B cell (primary cell): ENCODE data around the gene CD207. TPM values are rescaled to one million over a fixed set of nuclear protein-coding genes. Genes with fewer than 3 reads are reported as not detected.

Source experiments
- ATAC-seq: fragments of 200-7000 bp; cut with Tn5 transposase; one replicate; pipeline ENCODE4 v1.10.0; 2021; ENCODE audit warnings: low read depth, mild to moderate bottlenecking, moderate number of reproducible peaks, moderate library complexity
- CTCF ChIA-PET: fragments of 350-600 bp; sonication (Branson Sonifier 250); formaldehyde crosslinking; loops from one replicate; lab custom pipeline; 2021; ENCODE audit warnings: antibody characterized with exemption, inconsistent platforms; lab: Charles Lee
- POLR2A ChIA-PET: fragments of 350-600 bp; sonication (Branson Sonifier 250); formaldehyde crosslinking; loops from one replicate; lab custom pipeline; 2021; ENCODE audit warnings: antibody characterized with exemption; lab: Charles Lee
- DNase-seq: peaks from one replicate; pipeline ENCODE4 v3.0.0; 2013
- H2AFZ ChIP-seq: 2 replicates; pipeline ENCODE4 v1.6.1; 2012; ENCODE audit warnings: mild to moderate bottlenecking, low read depth, low read length; ENCODE audit not compliant: insufficient read depth, poor library complexity, severe bottlenecking
- H3K27ac ChIP-seq, 2 donors: 1 replicate in 1 of 2; 2 replicates in 1 of 2; pipeline ENCODE4 v1.5.1; 2012 to 2013; ENCODE audit warnings: low read length in 2 of 2, mild to moderate bottlenecking in 2 of 2, moderate library complexity in 1 of 2
- H3K27me3 ChIP-seq, 4 experiments: fragments of 200-600 bp in 1 of 4; sonication (generic) in 1 of 4; replicated peaks in 1 of 4; 1 replicate in 2 of 4; 2 replicates in 2 of 4; pipeline versions ENCODE4 v1.6.1 to v1.7.0; 2013 to 2016; ENCODE audit warnings: low read length in 3 of 4, mild to moderate bottlenecking in 2 of 4, mixed read lengths in 1 of 4, moderate library complexity in 1 of 4; ENCODE audit not compliant: insufficient read depth in 4 of 4, control insufficient read depth in 3 of 4; ENCODE audit errors: control extremely low read depth in 1 of 4
- H3K36me3 ChIP-seq, 2 experiments: replicated peaks in 1 of 2; 1 replicate in 1 of 2; 2 replicates in 1 of 2; pipeline versions ENCODE4 v1.6.1 to v1.7.1; 2013; ENCODE audit warnings: low read length in 1 of 2; ENCODE audit not compliant: insufficient read depth in 2 of 2, control insufficient read depth in 1 of 2; ENCODE audit errors: control extremely low read depth in 1 of 2, extremely low read depth in 1 of 2
- H3K4me1 ChIP-seq, 2 donors: fragments of 200-600 bp in 1 of 2; sonication (generic) in 1 of 2; 1 replicate in 1 of 2; 2 replicates in 1 of 2; pipeline versions ENCODE4 v1.5.1 to v1.6.1; 2013 to 2017; ENCODE audit warnings: low read length in 2 of 2; ENCODE audit not compliant: control insufficient read depth in 2 of 2, insufficient read depth in 2 of 2
- H3K4me2 ChIP-seq: replicated peaks from 2 replicates; pipeline ENCODE3; 2012; ENCODE audit warnings: mild to moderate bottlenecking, low read depth, low read length; ENCODE audit not compliant: poor library complexity, severe bottlenecking
- H3K4me3 ChIP-seq, 5 experiments: fragments of 200-600 bp in 1 of 5; sonication (generic) in 1 of 5; 1 replicate in 3 of 5; 2 replicates in 2 of 5; pipeline versions ENCODE4 v1.5.1 to v1.7.0; 2011 to 2016; ENCODE audit warnings: low read length in 4 of 5, mild to moderate bottlenecking in 4 of 5, low read depth in 2 of 5, control low read depth in 1 of 5, moderate library complexity in 1 of 5; ENCODE audit not compliant: insufficient read depth in 1 of 5; ENCODE audit errors: control extremely low read depth in 1 of 5, extremely low read depth in 1 of 5
- H3K79me2 ChIP-seq: fragments of 200-600 bp; sonication (generic); one replicate; pipeline ENCODE4 v1.6.0; 2016; ENCODE audit warnings: low read length; ENCODE audit not compliant: control insufficient read depth, insufficient read depth
- H3K9ac ChIP-seq: fragments of 200-600 bp; sonication (generic); 2 replicates; pipeline ENCODE4 v1.6.1; 2017; ENCODE audit warnings: mild to moderate bottlenecking, low read length, moderate library complexity
- H3K9me3 ChIP-seq, 3 donors: one replicate each; pipeline versions ENCODE4 v1.6.1 to v1.7.1; 2013; ENCODE audit warnings: low read length in 2 of 3; ENCODE audit not compliant: control insufficient read depth in 2 of 3, insufficient read depth in 1 of 3; ENCODE audit errors: control extremely low read depth in 1 of 3
- H4K20me1 ChIP-seq: 2 replicates; pipeline ENCODE4 v1.6.0; 2012; ENCODE audit warnings: mild to moderate bottlenecking, low read length; ENCODE audit not compliant: insufficient read depth, control insufficient read depth, poor library complexity, severe bottlenecking
- H3K27ac Mint-ChIP-seq: one replicate; pipeline ENCODE4 v1.8.0; 2021; ENCODE audit warnings: mixed read lengths
- H3K27me3 Mint-ChIP-seq: one replicate; pipeline ENCODE4 v1.8.0; 2021; ENCODE audit warnings: mixed read lengths
- H3K4me1 Mint-ChIP-seq: one replicate; pipeline ENCODE4 v1.8.0; 2021; ENCODE audit warnings: mixed read lengths
- H3K4me3 Mint-ChIP-seq: one replicate; pipeline ENCODE4 v1.8.0; 2021; ENCODE audit warnings: mixed read lengths
- H3K9me3 Mint-ChIP-seq: one replicate; pipeline ENCODE4 v1.8.0; 2022; ENCODE audit warnings: mixed read lengths; ENCODE audit not compliant: insufficient read depth
- CTCF ChIP-seq: fragments of 200-600 bp; IDR thresholded peaks from one replicate; pipeline ENCODE4 v1.8.0; 2022; ENCODE audit warnings: antibody characterized with exemption, mild to moderate bottlenecking
- EZH2 ChIP-seq: IDR thresholded peaks from 2 replicates; pipeline ENCODE4 v1.6.1; 2012; ENCODE audit warnings: borderline replicate concordance, low read depth, mild to moderate bottlenecking, moderate library complexity, low read length; ENCODE audit not compliant: insufficient read depth, poor library complexity, severe bottlenecking
- WGBS: methylation state at CpG from one replicate; pipeline ENCODE4 v1.1.5; 2013; ENCODE audit warnings: missing lambda C conversion rate; ENCODE audit not compliant: insufficient coverage; 5-methylcytosine and 5-hydroxymethylcytosine counted together
- intact Hi-C: fragments of 100-400 bp; cut with micrococcal nuclease; formaldehyde crosslinking; loops from one replicate; pipeline ENCODE4 v1.10.0; 2022
- polyA plus RNA-seq: library from polyadenylated mRNA; depleted of rRNA; stranded (reverse); fragments of >200 nt; gene quantifications from 2 replicates; pipeline ENCODE4 v1.2.3, GENCODE V29; 2012
- total RNA-seq, 2 donors: library from RNA; stranded (reverse); fragments of 120-200 nt in 1 of 2; gene quantifications; 1 replicate in 1 of 2; 2 replicates in 1 of 2; pipeline versions ENCODE4 v1.2.3 to v1.2.4, GENCODE V29; 2013 to 2022

Gene CD207
- total and polyA plus RNA-seq, 2 donors (not counting 1 experiment from before 2014, with no cell fraction given): not detected

DNA sequence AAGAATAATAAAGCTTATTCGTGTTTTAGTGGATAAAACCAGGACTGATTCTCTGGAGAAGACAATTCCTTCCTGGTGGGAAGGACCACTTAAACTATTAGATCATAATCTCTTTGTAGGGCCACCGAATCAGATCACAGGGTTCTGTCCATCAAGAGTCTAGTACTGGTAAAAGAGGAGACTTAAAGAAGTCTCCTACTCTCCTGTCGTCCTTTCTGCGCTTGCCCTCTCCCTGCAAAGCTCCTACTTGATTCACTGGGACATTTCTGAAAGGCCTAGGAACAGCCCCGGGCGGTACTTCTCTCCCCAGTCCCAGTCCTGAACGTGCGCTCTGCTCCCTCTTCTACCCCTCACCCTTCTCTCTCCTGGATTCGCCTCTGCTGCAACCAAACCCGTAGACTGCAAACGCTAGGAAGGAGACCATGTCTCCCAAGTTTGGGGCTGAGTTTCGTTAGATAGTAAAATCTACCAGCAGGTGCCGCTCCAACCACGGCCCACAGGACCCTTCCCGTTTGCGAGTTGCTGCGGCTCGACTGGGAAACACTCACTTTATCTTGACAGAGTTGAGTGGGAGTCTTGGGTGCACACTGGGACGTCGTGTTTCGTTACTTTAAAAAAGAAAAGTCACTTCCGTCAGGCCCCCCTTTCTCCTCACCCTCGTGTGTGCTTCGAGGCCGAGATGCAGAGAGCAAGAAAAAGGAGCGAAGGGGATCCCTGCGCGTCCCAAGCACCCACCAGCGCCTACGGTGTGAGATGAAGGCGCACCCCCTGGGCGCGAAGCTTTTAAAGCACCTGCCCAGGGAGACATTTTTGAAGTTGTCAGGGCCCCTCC is 46.1 kb downstream of the CD207 start:
- ATAC-seq: peak; percentile 68

More for the DNA sequence above, 46.1 kb downstream of the CD207 start:
- intact Hi-C loops: loop anchor here (1.0 kb wide), 1 partner anchor 159 kb away; no protein-coding TSS in a partner anchor
- Histone ChIP-seq H3K9ac (peak overlapping the region; percentile 40), H3K79me2 (no peaks in the 10 kb centered on the region), H2AFZ (peak overlapping the region; percentile 62), H3K9me3 (peaks cover 0 to 7% (median 0%) of the 10 kb centered on the region in 3 donors), H3K4me3 (peak overlapping the region in 3 of 5 experiments; percentile 23 to 49 (median 42)), H3K36me3 (no peaks in the 10 kb centered on the region), H3K27me3 (peaks cover 0 to 46% (median 27%) of the 10 kb centered on the region in 4 experiments), H4K20me1 (no peaks in the 10 kb centered on the region), H3K27ac (no peak overlapping the region), H3K4me2 (peak overlapping the region; percentile 82), H3K4me1 (peaks cover 11 to 15% of the 10 kb centered on the region in 2 donors)
- peak overlapping the region; percentile 84 for H3K4me3 Mint-ChIP-seq
- H3K9me3 Mint-ChIP-seq: no peaks in the 10 kb centered on the region
- peaks cover 7% of the 10 kb centered on the region for H3K4me1 Mint-ChIP-seq
- 6% methylated on average over 31 of the region's 33 CpGs for WGBS
- ChIA-PET POLR2A (no interaction called here), CTCF (interaction anchor here (0.7 to 3.7 kb wide), 11 partner anchors 7 to 161 kb away, joined by 3 to 18 read pairs (median 4); partner anchors contain the start of gene ADD2)
- H3K27me3 Mint-ChIP-seq: peaks cover 61% of the 10 kb centered on the region
- H3K27ac Mint-ChIP-seq: no peak overlapping the region
- TF ChIP-seq CTCF: peak; percentile 63
- no peak for TF ChIP-seq EZH2
- DNase-seq: peak; percentile 73
